ENCODE measurements around the gene CCRL2. TPM values are rescaled to one million over a fixed set of nuclear protein-coding genes. Genes with fewer than 3 reads are reported as not detected.
"Not testable (repeated sequence)": the region's sequence is repeated elsewhere in the genome, so short reads cannot be mapped to it uniquely, and the experiment has no call there.

CCRL2 gene
- total RNA-seq, 6 experiments from 2014 or later: 0.30 to 2.8 (median 1.3) TPM

GRCh38 chr3:46420931-46421330, 13.9 kb downstream of the CCRL2 start:
- no peaks in the 10 kb centered on the region for H3K4me1 ChIP-seq
- DNase-seq (no peak), ATAC-seq (no peak)
- TF ChIP-seq POLR2A (IDR thresholded peaks at IDR 0.05) (no peak), CTCF (IDR thresholded peaks at IDR 0.05) (no peak)
- H3K27ac ChIP-seq: no peak overlapping the region
- intact Hi-C loops (cut with DNase I): no loop called here
- 76% methylated on average over 2 of the region's 2 CpGs for WGBS (ENCODE audit: insufficient coverage, low coverage, low lambda C conversion rate, missing lambda C conversion rate)
- H3K27me3 ChIP-seq: no peaks in the 10 kb centered on the region
- H3K4me3 ChIP-seq: no peak overlapping the region
- H3K9me3 ChIP-seq: no peaks in the 10 kb centered on the region
- no peaks in the 10 kb centered on the region for H3K36me3 ChIP-seq

- intact Hi-C loops (cut with DNase I): no loop called here
- 94% methylated on average over 3 of the region's 6 CpGs for WGBS (ENCODE audit: insufficient coverage, low coverage, low lambda C conversion rate, missing lambda C conversion rate)
- peaks cover 0 to under 1% (median 0%) of the 10 kb centered on the region in 4 donors for H3K4me1 ChIP-seq
- no peaks in the 10 kb centered on the region for H3K36me3 ChIP-seq
- no peaks in the 10 kb centered on the region for H3K9me3 ChIP-seq
- no peak for DNase-seq
- no peak for ATAC-seq
- TF ChIP-seq CTCF (IDR thresholded peaks at IDR 0.05): no peak
- TF ChIP-seq POLR2A (IDR thresholded peaks at IDR 0.05): no peak
- H3K27ac ChIP-seq: no peak overlapping the region
- no peaks in the 10 kb centered on the region for H3K27me3 ChIP-seq
- no peak overlapping the region for H3K4me3 ChIP-seq
Observed at GRCh38 chr3:46422617-46423016, 15.6 kb downstream of the CCRL2 start.

- Histone ChIP-seq H3K4me1 (peaks cover 0 to 6% (median 0%) of the 10 kb centered on the region in 4 donors), H3K27ac (no peak overlapping the region), H3K27me3 (no peaks in the 10 kb centered on the region), H3K36me3 (no peaks in the 10 kb centered on the region), H3K4me3 (no peak overlapping the region), H3K9me3 (no peaks in the 10 kb centered on the region)
- ATAC-seq: no peak
- no peak for DNase-seq
- 78% methylated on average over 2 of the region's 5 CpGs for WGBS (ENCODE audit: insufficient coverage, low coverage, low lambda C conversion rate, missing lambda C conversion rate)
- no peak for TF ChIP-seq POLR2A (IDR thresholded peaks at IDR 0.05)
- intact Hi-C loops (cut with DNase I): no loop called here
Observed at GRCh38 chr3:46423588-46423987, 16.5 kb downstream of the CCRL2 start.

- intact Hi-C loops (cut with DNase I); DNase-seq: not testable (repeated sequence)
- WGBS (ENCODE audit: insufficient coverage, low coverage, low lambda C conversion rate, missing lambda C conversion rate): 48% methylated on average over 2 of the region's 4 CpGs
Observed at GRCh38 chr3:46426476-46426875, 19.4 kb downstream of the CCRL2 start.

GRCh38 chr3:46427404-46427803, 20.3 kb downstream of the CCRL2 start:
- TF ChIP-seq CTCF (IDR thresholded peaks at IDR 0.05): peak in 2 of 4 donors; percentile 13 to 16
- DNase-seq; intact Hi-C loops (cut with DNase I); H3K4me3 ChIP-seq; ATAC-seq; H3K27me3 ChIP-seq; H3K36me3 ChIP-seq; H3K4me1 ChIP-seq; H3K9me3 ChIP-seq: not testable (repeated sequence)
- 66% methylated on average over 8 of the region's 8 CpGs for WGBS (ENCODE audit: insufficient coverage, low coverage, low lambda C conversion rate, missing lambda C conversion rate)
- H3K27ac ChIP-seq: peak overlapping the region in 1 of 3 donors; percentile 13

More at GRCh38 chr3:46426476-46426875, 19.4 kb downstream of the CCRL2 start:
- not testable (repeated sequence) for H3K27ac ChIP-seq, H3K36me3 ChIP-seq, H3K4me1 ChIP-seq, H3K4me3 ChIP-seq, ATAC-seq, H3K27me3 ChIP-seq, H3K9me3 ChIP-seq

All from right lobe of liver (tissue), 6 donors.